Activated CD8-positive, alpha-beta memory T cell treated with anti-CD3 and anti-CD28 coated beads, Interleukin-2, amount 50 U/mL, for 24 hours (primary cell): ENCODE results near the gene IMPG1.
"Not testable (repeated sequence)": the region's sequence is repeated elsewhere in the genome, so short reads cannot be mapped to it uniquely, and the experiment has no call there.

ENCODE experiments used
- DNase-seq: peaks from one replicate; pipeline ENCODE4 v3.0.0-alpha.2; 2020; ENCODE audit errors: extremely low read depth

The IMPG1 gene

DNA sequence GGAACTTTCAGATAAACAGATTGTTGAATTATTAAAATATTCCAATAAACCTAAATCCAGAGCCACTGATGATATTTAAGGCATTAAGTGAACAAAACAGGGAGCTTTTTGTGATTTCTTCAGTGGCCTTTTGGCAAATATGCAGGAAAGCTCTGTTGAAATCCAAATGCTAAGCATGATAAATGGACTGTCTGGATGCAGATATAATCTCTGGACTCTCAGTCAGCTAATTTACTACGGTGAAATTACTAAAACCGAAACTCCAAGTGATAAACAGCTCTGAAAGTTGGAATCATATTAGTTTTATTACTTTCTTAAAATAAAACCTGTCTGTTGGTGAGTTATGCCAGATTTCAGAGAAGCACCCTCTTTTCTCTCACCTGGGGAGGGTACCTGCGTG is 120.3 kb downstream of the IMPG1 start:
- DNase-seq, result no peak

GRCh38 chr6:75947935-75948334 is 124.5 kb downstream of the IMPG1 start:
- no peak for DNase-seq

DNA sequence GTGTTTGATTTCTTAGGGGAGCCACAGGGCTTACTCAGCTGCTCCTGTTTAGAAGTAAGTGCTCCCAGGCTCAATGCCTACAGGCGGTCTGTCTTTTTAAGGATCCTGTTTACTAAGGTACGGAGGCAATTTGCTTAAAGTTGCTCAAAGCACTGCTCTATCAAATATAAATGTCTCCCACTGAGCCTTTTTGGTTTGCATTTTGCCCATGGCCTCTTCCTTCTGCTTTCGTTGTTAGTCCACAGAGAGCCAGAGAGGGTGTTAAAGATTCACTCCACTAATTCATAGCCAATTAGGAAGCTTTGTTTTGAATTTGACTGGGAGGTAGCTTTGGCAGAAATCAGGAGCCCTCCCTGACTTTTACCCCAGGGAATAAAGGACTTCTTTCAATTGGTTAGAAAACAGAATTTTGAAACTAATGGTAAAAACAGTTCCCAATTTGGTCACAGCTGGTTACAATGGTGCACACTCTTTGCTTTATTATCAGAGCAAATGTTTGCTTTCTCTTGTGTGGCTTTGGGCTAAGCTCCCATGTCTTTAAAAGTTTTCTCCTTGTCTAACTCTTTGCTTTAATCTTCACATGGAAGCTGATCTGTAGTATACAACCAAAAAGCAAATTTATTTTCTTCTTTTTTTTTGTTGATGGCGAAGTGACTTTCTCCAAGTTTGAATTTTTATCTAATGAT is 126.2 kb downstream of the IMPG1 start:
- DNase-seq, result no peak

- no peak for DNase-seq
Measured at GRCh38 chr6:75943381-75943780, 129.1 kb downstream of the IMPG1 start.

- DNase-seq, result no peak
Measured at GRCh38 chr6:75941509-75941908, 131.0 kb downstream of the IMPG1 start.

DNA sequence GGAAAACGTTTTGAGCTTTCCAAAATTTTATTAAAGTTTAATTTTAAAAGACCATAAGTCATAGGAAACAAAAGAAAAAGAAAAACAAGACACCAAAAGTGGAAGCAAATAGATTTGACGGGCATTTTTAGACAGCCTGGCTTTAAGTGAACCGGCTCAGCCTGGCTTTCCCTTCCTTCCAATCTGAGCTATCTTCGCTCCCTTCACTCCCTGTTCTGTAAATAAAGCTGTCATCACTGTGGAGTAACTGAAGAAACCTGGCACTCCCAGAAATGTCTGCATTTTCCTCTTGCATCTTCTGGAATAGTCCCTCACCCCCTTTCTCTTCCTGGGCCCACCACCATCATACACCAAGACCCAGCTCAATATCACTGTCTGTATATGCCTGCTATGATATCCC is 131.9 kb downstream of the IMPG1 start:
- DNase-seq, result no peak

- no peak for DNase-seq
Measured at GRCh38 chr6:75937846-75938245, 134.6 kb downstream of the IMPG1 start.

DNA sequence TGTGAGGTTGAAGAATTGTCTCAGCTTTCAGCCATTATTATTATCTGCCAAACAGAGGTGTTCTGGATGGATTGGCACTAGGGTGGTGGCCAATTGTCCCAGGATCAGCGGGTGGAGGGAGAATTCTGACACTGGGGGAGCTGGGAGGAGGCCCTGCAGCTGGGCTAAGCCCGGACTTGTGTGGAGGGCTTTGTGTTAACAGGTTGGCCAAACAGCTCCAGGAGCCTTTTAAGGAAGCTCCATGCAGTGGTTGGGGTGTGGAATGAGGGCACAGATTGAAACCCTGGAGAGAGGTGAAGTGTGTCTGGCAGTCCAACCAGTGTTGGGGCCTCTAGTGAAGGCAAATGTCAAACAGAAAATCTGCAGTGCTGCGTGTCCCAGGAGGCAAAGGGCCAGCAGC is 135.8 kb downstream of the IMPG1 start:
- DNase-seq, result no peak

- no peak for DNase-seq
Measured at GRCh38 chr6:75935473-75935793, 137.0 kb downstream of the IMPG1 start.

DNA sequence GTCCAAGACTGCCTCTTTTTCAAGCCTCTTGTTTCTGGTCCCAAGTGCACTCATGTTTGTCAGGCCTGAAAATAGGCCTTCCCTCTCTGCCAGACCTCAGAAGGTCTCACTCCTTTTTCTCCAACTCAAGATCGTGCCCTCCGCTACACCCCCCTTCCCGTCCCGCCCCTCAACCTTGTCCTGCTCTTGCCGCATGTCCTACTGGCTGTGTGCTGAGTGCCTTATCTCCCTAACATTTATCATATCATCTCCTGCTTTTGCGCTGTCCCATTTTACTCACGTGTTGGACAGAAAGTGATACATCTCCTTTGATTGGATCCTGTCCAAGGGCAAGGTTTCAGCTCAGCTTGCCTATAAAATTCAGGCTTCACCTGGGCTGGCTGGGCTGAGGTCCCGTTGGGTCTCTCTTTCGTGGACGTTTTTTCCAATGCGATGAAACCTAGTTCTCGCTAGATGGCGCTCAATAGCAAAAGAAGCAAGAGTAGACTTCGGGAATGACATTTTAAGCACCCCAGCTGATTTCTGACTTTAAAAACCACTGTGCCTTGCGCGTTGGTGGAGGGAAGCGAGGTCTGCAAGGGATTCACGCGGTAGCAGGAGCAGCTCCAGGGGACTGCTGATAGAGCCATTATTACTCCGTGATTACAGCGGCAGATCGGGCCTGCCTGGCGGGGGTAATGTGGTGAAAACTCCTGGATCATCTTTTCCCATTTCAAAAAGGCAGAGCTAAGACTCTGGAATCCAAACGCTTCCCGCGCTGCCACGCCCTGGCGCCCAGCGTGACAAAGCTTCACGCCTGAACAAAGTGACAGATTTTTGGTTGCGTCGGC is 137.6 kb downstream of the IMPG1 start:
- no peak for DNase-seq

- no peak for DNase-seq
Measured at GRCh38 chr6:75933387-75933975, 139.0 kb downstream of the IMPG1 start.

- DNase-seq, result no peak
Measured at GRCh38 chr6:75932067-75932466, 140.4 kb downstream of the IMPG1 start.

GRCh38 chr6:75931011-75931680 is 141.3 kb downstream of the IMPG1 start:
- DNase-seq, result no peak

- DNase-seq, result no peak
Measured at GRCh38 chr6:75926293-75927168, 145.9 kb downstream of the IMPG1 start.

DNA sequence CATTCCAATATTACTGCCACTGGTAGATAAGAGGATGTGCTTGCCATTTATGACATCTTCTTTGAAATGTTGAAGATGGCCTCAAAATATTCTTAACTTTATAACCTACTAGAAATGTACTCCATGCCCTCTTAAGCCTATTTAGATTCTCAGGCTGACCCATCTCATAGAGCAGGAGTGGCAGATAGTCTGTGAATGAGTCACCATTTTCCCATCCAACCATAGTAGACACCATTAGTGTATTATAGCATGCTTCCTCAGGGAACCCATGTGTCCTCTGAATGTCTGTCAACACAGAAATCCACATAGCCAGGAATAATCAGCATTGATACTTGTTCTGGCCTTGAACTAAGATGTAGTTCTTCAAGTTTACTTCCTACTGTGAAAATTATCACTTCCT is 150.2 kb downstream of the IMPG1 start:
- DNase-seq, result no peak

DNA sequence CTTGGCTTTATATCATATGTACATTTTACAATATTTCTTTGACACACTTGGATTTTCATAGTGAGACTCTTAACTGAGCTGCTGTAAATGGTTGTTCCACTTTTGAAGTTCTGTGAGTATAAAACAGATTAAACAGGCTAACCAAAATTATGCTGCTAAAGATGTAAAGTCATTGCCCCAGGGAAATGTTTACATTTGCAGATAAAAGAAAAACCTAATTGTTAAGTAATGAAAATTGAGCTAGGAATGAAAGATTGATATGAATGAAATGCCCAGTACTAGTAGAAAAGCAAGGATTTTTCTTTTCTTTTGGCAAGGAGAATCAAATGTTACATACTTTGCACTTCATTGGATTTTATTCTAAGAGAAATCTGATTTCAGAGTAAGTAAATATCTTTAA is 159.4 kb downstream of the IMPG1 start:
- no peak for DNase-seq

DNA sequence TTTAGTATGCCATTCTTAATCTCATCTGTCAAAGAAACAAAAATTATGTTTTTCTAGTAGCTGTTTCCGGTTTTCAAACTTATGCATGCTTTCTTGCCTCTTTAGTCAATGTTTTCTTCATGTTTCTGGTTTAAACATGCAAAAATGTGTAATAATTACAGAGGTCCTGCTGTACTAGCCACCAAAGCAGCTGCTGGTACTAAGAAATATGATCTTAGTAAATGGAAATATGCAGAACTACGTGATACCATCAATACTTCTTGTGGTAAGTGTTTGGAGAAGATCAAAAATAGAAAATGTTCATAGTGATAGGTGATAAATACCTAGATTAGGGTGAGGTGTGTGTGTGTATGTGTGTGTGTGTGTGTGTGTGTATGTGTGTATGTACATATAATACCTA is 165.0 kb downstream of the IMPG1 start:
- DNase-seq, result no peak

GRCh38 chr6:75906871-75907270 is 165.6 kb downstream of the IMPG1 start:
- no peak for DNase-seq

DNA sequence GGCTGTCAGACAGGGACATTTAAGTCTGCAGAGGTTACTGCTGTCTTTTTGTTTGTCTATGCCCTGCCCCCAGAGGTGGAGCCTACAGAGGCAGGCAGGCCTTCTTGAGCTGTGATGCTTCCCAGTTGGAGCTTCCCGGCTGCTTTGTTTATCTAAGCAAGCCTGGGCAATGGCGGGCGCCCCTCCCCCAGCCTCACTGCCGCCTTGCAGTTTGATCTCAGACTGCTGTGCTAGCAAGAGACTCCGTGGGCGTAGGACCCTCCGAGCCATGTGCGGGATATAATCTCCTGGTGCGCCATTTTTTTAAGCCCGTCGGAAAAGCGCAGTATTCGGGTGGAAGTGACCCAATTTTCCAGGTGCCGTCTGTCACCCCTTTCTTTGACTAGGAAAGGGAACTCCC is 167.3 kb downstream of the IMPG1 start:
- DNase-seq, result not testable (repeated sequence)

- not testable (repeated sequence) for DNase-seq
Measured at GRCh38 chr6:75900216-75900615, 172.2 kb downstream of the IMPG1 start.

DNA sequence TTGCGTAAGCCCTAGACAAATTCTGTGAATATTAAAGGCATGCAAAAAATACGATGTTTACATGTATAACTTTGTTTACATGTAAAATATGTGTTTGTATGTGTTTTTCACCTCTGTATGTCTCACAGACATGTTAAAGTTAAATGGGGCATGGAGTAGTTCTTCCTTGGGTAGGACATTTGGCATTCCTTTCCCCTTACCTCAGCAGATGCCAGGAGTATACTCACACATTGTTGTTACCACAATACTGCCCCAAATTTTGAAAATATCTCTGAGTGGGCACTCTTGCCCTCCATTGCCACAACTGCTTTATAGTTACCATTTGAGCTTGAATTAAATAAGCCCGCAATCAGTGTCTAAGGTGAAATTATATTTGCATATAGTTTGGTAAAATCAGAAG is 175.9 kb downstream of the IMPG1 start:
- no peak for DNase-seq

GRCh38 chr6:75893776-75894152 is 178.7 kb downstream of the IMPG1 start:
- DNase-seq, result no peak
